GM12878 (cell line): Measurements from ENCODE around the gene ZNF804A. TPM values are rescaled to one million over a fixed set of nuclear protein-coding genes. Genes with fewer than 3 reads are reported as not detected.

Experiments used
- ATAC-seq: fragments of 200-7000 bp; cut with Tn5 transposase; 3 replicates; pipeline ENCODE4 v1.9.1; 2020; ENCODE audit warnings: mild to moderate bottlenecking, moderate library complexity
- BruUV-seq: library from RNA; stranded (reverse); fragments of 400-500 nt; replicated peaks from 2 replicates; lab custom pipeline; 2021; lab: Mats Ljungman, UMichigan
- CTCF ChIA-PET: fragments of 300-600 bp; sonication (Branson Sonifier 250); formaldehyde crosslinking; extraction: SDS; loops from one replicate; lab custom pipeline; 2021; ENCODE audit warnings: inconsistent platforms; lab: Yijun Ruan, JAX
- POLR2A ChIA-PET: fragments of 350-600 bp; formaldehyde crosslinking; extraction: SDS; loops from one replicate; lab custom pipeline; 2021; ENCODE audit warnings: inconsistent platforms; lab: Charles Lee
- RAD21 ChIA-PET: fragments of 300-600 bp; sonication (Branson Sonifier 250); formaldehyde crosslinking; loops from one replicate; lab custom pipeline; 2023; ENCODE audit warnings: antibody characterized with exemption; ENCODE audit not compliant: unreplicated experiment; lab: Charles Lee
- SMC1A ChIA-PET: fragments of 300-600 bp; sonication (Branson Sonifier 250); formaldehyde crosslinking; loops from one replicate; lab custom pipeline; 2023; ENCODE audit not compliant: unreplicated experiment, uncharacterized antibody; lab: Charles Lee
- DNase-seq: peaks from one replicate; pipeline ENCODE4 v3.0.0-alpha.2; 2011; ENCODE audit warnings: low read depth, low spot score
- FAIRE-seq: peaks from 3 replicates; lab custom pipeline; 2011; peaks lifted over from hg19 to GRCh38; lab: Jason Lieb, UNC
- H2AFZ ChIP-seq: 2 replicates; pipeline ENCODE4 v1.6.0; 2011; ENCODE audit warnings: low read depth, low read length, control low read depth; ENCODE audit not compliant: control insufficient read depth
- H3K27ac ChIP-seq: 2 replicates; pipeline ENCODE4 v1.5.1; 2011; ENCODE audit warnings: control low read depth; ENCODE audit not compliant: control insufficient read depth, insufficient read depth
- H3K27me3 ChIP-seq, 2 experiments: replicated peaks in 1 of 2; 2 replicates each; pipeline versions ENCODE4 v1.6.0 to v1.6.1; 2011; ENCODE audit warnings: low read length in 1 of 2; ENCODE audit not compliant: control insufficient read depth in 2 of 2, insufficient read depth in 2 of 2
- H3K36me3 ChIP-seq, 2 experiments: 2 replicates each; pipeline ENCODE4 v1.5.1; 2011; ENCODE audit warnings: low read length in 1 of 2; ENCODE audit not compliant: control insufficient read depth in 2 of 2, insufficient read depth in 2 of 2
- H3K4me1 ChIP-seq: 2 replicates; pipeline ENCODE4 v1.6.1; 2011; ENCODE audit warnings: mild to moderate bottlenecking, low read length, moderate library complexity, mixed read lengths; ENCODE audit not compliant: control insufficient read depth, insufficient read depth
- H3K4me2 ChIP-seq: 2 replicates; pipeline ENCODE4 v1.6.0; 2011; ENCODE audit warnings: control low read depth; ENCODE audit not compliant: control insufficient read depth, insufficient read depth
- H3K4me3 ChIP-seq: fragments of 200-600 bp; sonication (generic); 2 replicates; pipeline ENCODE4 v1.5.1; 2016
- H3K79me2 ChIP-seq: 2 replicates; pipeline ENCODE4 v1.6.0; 2011; ENCODE audit warnings: low read length; ENCODE audit not compliant: control insufficient read depth, insufficient read depth
- H3K9ac ChIP-seq: 2 replicates; pipeline ENCODE4 v1.8.0; 2011; ENCODE audit warnings: low read length, control low read depth, mixed read lengths; ENCODE audit not compliant: control insufficient read depth, insufficient read depth
- H3K9me3 ChIP-seq: replicated peaks from 3 replicates; pipeline ENCODE4 v1.5.1; 2011; ENCODE audit warnings: mild to moderate bottlenecking, low read length; ENCODE audit not compliant: control insufficient read depth, insufficient read depth
- H4K20me1 ChIP-seq: 2 replicates; pipeline ENCODE4 v1.6.0; 2011; ENCODE audit not compliant: control insufficient read depth, insufficient read depth
- BCL11A ChIP-seq: IDR thresholded peaks from 2 replicates; pipeline ENCODE4 v1.6.1; 2011; ENCODE audit warnings: low read depth, low read length
- LARP7 ChIP-seq: fragments of 450-650 bp; IDR thresholded peaks from 2 replicates; pipeline ENCODE4 v1.6.1; 2017; ENCODE audit warnings: mild to moderate bottlenecking
- MEF2A ChIP-seq: IDR thresholded peaks from 2 replicates; pipeline ENCODE4 v1.6.1; 2011; ENCODE audit warnings: low read depth, mild to moderate bottlenecking, low read length, moderate library complexity; ENCODE audit not compliant: insufficient read depth
- MTA3 ChIP-seq: IDR thresholded peaks from 2 replicates; pipeline ENCODE4 v1.6.1; 2012; ENCODE audit warnings: low read length, inconsistent platforms, borderline replicate concordance
- PAX5 ChIP-seq: IDR thresholded peaks from 2 replicates; pipeline ENCODE4 v1.6.1; 2011; ENCODE audit warnings: low read depth, low read length, borderline replicate concordance
- PKNOX1 ChIP-seq: fragments of 450-650 bp; IDR thresholded peaks from 2 replicates; pipeline ENCODE4 v1.6.1; 2016; ENCODE audit warnings: mild to moderate bottlenecking
- POLR2AphosphoS2 ChIP-seq: IDR thresholded peaks from 2 replicates; pipeline ENCODE4 v1.6.1; 2011; ENCODE audit warnings: low read depth, mild to moderate bottlenecking, low read length, improper control_type of control experiment, moderate library complexity
- SMARCA5 ChIP-seq: fragments of 450-650 bp; IDR thresholded peaks from 2 replicates; pipeline ENCODE4 v1.6.1; 2017; ENCODE audit warnings: mild to moderate bottlenecking
- TARDBP ChIP-seq: IDR thresholded peaks from 2 replicates; pipeline ENCODE4 v1.6.1; 2016; ENCODE audit warnings: borderline replicate concordance
- WRNIP1 ChIP-seq: IDR thresholded peaks from 2 replicates; pipeline ENCODE4 v1.6.1; 2011; ENCODE audit warnings: low read depth, low read length, improper control_type of control experiment, borderline replicate concordance
- ZBTB11 ChIP-seq: fragments of 450-650 bp; formaldehyde crosslinking; IDR thresholded peaks from 2 replicates; pipeline ENCODE4 v1.5.0; 2022; ENCODE audit warnings: mild to moderate bottlenecking, missing genetic modification characterization
- ZSCAN29 ChIP-seq: fragments of 450-650 bp; IDR thresholded peaks from 2 replicates; pipeline ENCODE4 v1.6.1; 2017; ENCODE audit warnings: mild to moderate bottlenecking, moderate library complexity
- WGBS: methylation state at CpG from one replicate; pipeline ENCODE4 v1.1.6; 2016; ENCODE audit warnings: low lambda C conversion rate; ENCODE audit not compliant: insufficient replicate concordance, insufficient coverage; ENCODE audit errors: missing lambda C conversion rate; 5-methylcytosine and 5-hydroxymethylcytosine counted together
- in situ Hi-C: fragments of 300-500 bp; cut with MboI; formaldehyde crosslinking; loops from 9 replicates; pipeline ENCODE4 v1.14.3; 2018; ENCODE audit warnings: mixed read lengths
- intact Hi-C: fragments of 100-400 bp; cut with micrococcal nuclease; formaldehyde crosslinking; loops from one replicate; pipeline ENCODE4 v1.14.2; 2022; ENCODE audit not compliant: unreplicated experiment
- polyA plus RNA-seq, 11 experiments: library from polyadenylated mRNA; depleted of rRNA in 4 of 11; unstranded in 6 of 11; stranded (reverse) in 5 of 11; fragments of >200 nt; fragmentation: Nextera tagmentation in 4 of 11; fragmentation: Illumina TruSeq in 1 of 11; extraction: Ambion mirVana in 4 of 11; extraction: Trizol in 1 of 11; gene quantifications; 1 replicate in 1 of 11; 2 replicates in 10 of 11; pipeline versions ENCODE4 v1.2.1 to v1.2.3, GENCODE V29; 2011 to 2016; ENCODE audit warnings: inconsistent platforms in 2 of 11, missing spikeins in 2 of 11, low read depth in 1 of 11
- total RNA-seq, 4 experiments: library from RNA; depleted of rRNA in 3 of 4; stranded (reverse); fragments of >200 nt in 3 of 4; fragmentation: Illumina TruSeq in 1 of 4; extraction: Trizol in 1 of 4; gene quantifications; 2 replicates each; pipeline versions ENCODE4 v1.2.1 to v1.2.3, GENCODE V29; 2013 to 2021

ZNF804A gene
- total and polyA plus RNA-seq, 10 of the 15 experiments (the other 5 are each of a cell fraction or from before 2014, with no cell fraction given), result 0.19 to 2.3 (median 1.4) TPM

GRCh38 chr2:184814421-184814820 lies 216.1 kb downstream of the ZNF804A start (continued):
- no peak for TF ChIP-seq MEF2A

- ChIA-PET POLR2A (no interaction called here), CTCF (no interaction called here), SMC1A (interaction anchor here (0.9 kb wide), 1 partner anchor 13 kb away, joined by 3 read pairs; no protein-coding TSS in a partner anchor), RAD21 (no interaction called here)
- no peak overlapping the region for H3K27ac ChIP-seq
- DNase-seq, result no peak
- no peak overlapping the region for H2AFZ ChIP-seq
- H3K9me3 ChIP-seq, result no peaks in the 10 kb centered on the region
- intact Hi-C loops, result no loop called here
- ATAC-seq, result no peak
- 0% methylated on average over 1 of the region's 1 CpG for WGBS
- H3K27me3 ChIP-seq, result no peaks in the 10 kb centered on the region
- H3K36me3 ChIP-seq, result no peaks in the 10 kb centered on the region
- TF ChIP-seq TARDBP (no peak), SMARCA5 (no peak), PAX5 (no peak), BCL11A (no peak), ZBTB11 (CRISPR knock-in tag) (no peak), POLR2AphosphoS2 (no peak), WRNIP1 (no peak), LARP7 (no peak), MTA3 (no peak), PKNOX1 (no peak), ZSCAN29 (no peak)
- in situ Hi-C loops, result no loop called here
- no peaks in the 10 kb centered on the region for H3K79me2 ChIP-seq
- BruUV-seq, result no TSS peak
- FAIRE-seq, result no peak
- no peak overlapping the region for H3K4me2 ChIP-seq
- H4K20me1 ChIP-seq, result no peaks in the 10 kb centered on the region
- no peak overlapping the region for H3K4me3 ChIP-seq
- no peak overlapping the region for H3K9ac ChIP-seq
- no peaks in the 10 kb centered on the region for H3K4me1 ChIP-seq
These were observed 217.5 kb downstream of the ZNF804A start for GRCh38 chr2:184815824-184816223.
